Tibial nerve (tissue), 4 donors: Measurements from ENCODE around the gene ARHGAP11A.

Source experiments
- EP300 ChIP-seq, 2 donors: sonication (generic); formaldehyde crosslinking; IDR thresholded peaks; one replicate each; pipeline ENCODE4 v1.6.1; 2017; ENCODE audit warnings: antibody characterized with exemption in 2 of 2, mild to moderate bottlenecking in 1 of 2
- POLR2A ChIP-seq, 2 donors: fragments of 450-650 bp; IDR thresholded peaks; one replicate each; pipeline ENCODE4 v1.6.1; 2017; ENCODE audit warnings: antibody characterized with exemption in 2 of 2, mild to moderate bottlenecking in 2 of 2, moderate library complexity in 2 of 2
- TF ChIP-seq, protein P1 (sequence below), 5 experiments: fragments of 200-600 bp in 3 of 5; fragments of 450-650 bp in 2 of 5; sonication (generic) in 3 of 5; IDR thresholded peaks; one replicate each; pipeline ENCODE4 v1.5.1; 2016 to 2019; ENCODE audit warnings: antibody characterized with exemption in 5 of 5, mild to moderate bottlenecking in 3 of 5, moderate library complexity in 2 of 5

DNA sequence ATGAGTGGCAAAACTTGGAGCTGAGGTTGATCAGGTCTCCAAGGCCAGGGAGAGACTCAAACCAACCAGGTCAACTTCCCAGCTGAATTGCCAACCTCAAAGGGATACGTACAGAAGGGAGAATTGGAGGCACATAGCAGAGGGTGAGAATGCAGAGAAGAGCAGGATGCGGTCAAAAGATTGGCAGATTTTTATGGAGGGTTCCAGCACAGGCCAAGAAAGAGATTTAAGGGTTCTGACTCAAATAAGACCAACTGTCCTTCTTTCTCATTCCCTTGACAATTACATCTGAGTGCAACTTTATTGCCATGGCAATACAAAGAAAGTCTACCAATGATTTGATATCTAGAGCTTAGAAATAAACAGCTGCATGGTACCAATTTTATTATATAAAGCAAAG, 59.4 kb downstream of the ARHGAP11A start:
- TF ChIP-seq, protein P1, sequence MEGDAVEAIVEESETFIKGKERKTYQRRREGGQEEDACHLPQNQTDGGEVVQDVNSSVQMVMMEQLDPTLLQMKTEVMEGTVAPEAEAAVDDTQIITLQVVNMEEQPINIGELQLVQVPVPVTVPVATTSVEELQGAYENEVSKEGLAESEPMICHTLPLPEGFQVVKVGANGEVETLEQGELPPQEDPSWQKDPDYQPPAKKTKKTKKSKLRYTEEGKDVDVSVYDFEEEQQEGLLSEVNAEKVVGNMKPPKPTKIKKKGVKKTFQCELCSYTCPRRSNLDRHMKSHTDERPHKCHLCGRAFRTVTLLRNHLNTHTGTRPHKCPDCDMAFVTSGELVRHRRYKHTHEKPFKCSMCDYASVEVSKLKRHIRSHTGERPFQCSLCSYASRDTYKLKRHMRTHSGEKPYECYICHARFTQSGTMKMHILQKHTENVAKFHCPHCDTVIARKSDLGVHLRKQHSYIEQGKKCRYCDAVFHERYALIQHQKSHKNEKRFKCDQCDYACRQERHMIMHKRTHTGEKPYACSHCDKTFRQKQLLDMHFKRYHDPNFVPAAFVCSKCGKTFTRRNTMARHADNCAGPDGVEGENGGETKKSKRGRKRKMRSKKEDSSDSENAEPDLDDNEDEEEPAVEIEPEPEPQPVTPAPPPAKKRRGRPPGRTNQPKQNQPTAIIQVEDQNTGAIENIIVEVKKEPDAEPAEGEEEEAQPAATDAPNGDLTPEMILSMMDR (IDR thresholded peaks at IDR 0.05), result no peak
- TF ChIP-seq POLR2A (IDR thresholded peaks at IDR 0.05) (no peak), EP300 (IDR thresholded peaks at IDR 0.05) (no peak)
